Endodermal cell (in vitro differentiated cells): ENCODE measurements around the gene GMPR2. TPM values are rescaled to one million over a fixed set of nuclear protein-coding genes. Genes with fewer than 3 reads are reported as not detected.

Experiments
- DNase-seq: peaks from one replicate; pipeline ENCODE4 v3.0.0-alpha.2; 2017
- H3K27ac ChIP-seq: 2 replicates; pipeline ENCODE4 v1.5.1; 2013; ENCODE audit warnings: mild to moderate bottlenecking, low read depth, low read length, moderate library complexity
- H3K27me3 ChIP-seq: 2 replicates; pipeline ENCODE4 v1.6.1; 2013; ENCODE audit warnings: mild to moderate bottlenecking, low read length, moderate library complexity; ENCODE audit not compliant: insufficient read depth, control insufficient read depth, poor library complexity, severe bottlenecking
- H3K36me3 ChIP-seq: 2 replicates; pipeline ENCODE4 v1.7.0; 2013; ENCODE audit warnings: mild to moderate bottlenecking, low read length, moderate library complexity; ENCODE audit not compliant: control insufficient read depth, insufficient read depth
- H3K4me1 ChIP-seq: one replicate; pipeline ENCODE4 v1.7.0; 2013; ENCODE audit warnings: low read length; ENCODE audit not compliant: control insufficient read depth, insufficient read depth
- H3K4me3 ChIP-seq: 2 replicates; pipeline ENCODE4 v1.5.1; 2013; ENCODE audit warnings: mild to moderate bottlenecking, low read length, moderate library complexity
- H3K9ac ChIP-seq: 2 replicates; pipeline ENCODE4 v1.6.1; 2013; ENCODE audit warnings: mild to moderate bottlenecking, low read length, moderate library complexity; ENCODE audit not compliant: poor library complexity, severe bottlenecking; ENCODE audit errors: extremely low read depth
- H3K9me3 ChIP-seq: 2 replicates; pipeline ENCODE4 v1.6.1; 2013; ENCODE audit warnings: mild to moderate bottlenecking, low read length, moderate library complexity; ENCODE audit not compliant: control insufficient read depth
- H3K27ac Mint-ChIP-seq: 2 replicates; pipeline ENCODE4 v1.8.0; 2020; ENCODE audit warnings: mixed read lengths
- H3K27me3 Mint-ChIP-seq: 2 replicates; pipeline ENCODE4 v1.8.0; 2021; ENCODE audit warnings: mild to moderate bottlenecking, mixed read lengths; ENCODE audit not compliant: insufficient read depth
- H3K36me3 Mint-ChIP-seq: 2 replicates; pipeline ENCODE4 v1.8.0; 2020; ENCODE audit warnings: low read depth, mixed read lengths
- H3K4me1 Mint-ChIP-seq: 2 replicates; pipeline ENCODE4 v1.8.0; 2020; ENCODE audit warnings: mixed read lengths
- H3K4me3 Mint-ChIP-seq: 2 replicates; pipeline ENCODE4 v1.8.0; 2020; ENCODE audit warnings: mild to moderate bottlenecking, moderate library complexity, mixed read lengths
- H3K9me3 Mint-ChIP-seq: 2 replicates; pipeline ENCODE4 v1.8.0; 2020; ENCODE audit warnings: mild to moderate bottlenecking, mixed read lengths
- CTCF ChIP-seq: fragments of 200-600 bp; sonication (generic); conservative IDR thresholded peaks from 2 replicates; pipeline ENCODE4 v1.5.0; 2021; ENCODE audit warnings: antibody characterized with exemption, mild to moderate bottlenecking
- WGBS, 2 experiments: methylation state at CpG; one replicate each; pipeline versions ENCODE4 v1.1.5 to v1.1.7; 2013; ENCODE audit warnings: missing lambda C conversion rate in 2 of 2, mixed read lengths in 1 of 2; ENCODE audit not compliant: insufficient coverage in 1 of 2, insufficient read length in 1 of 2; 5-methylcytosine and 5-hydroxymethylcytosine counted together
- total RNA-seq, 2 donors: library from RNA; stranded (reverse); fragmentation: NEBNext Ultra II Directional in 1 of 2; extraction: Animal tissue kit (Norgen Biotek cat#: 25700) in 1 of 2; gene quantifications; 2 replicates in 1 of 2; 3 replicates in 1 of 2; pipeline ENCODE4 v1.2.1, GENCODE V29; 2021

The GMPR2 gene
- total RNA-seq, 2 donors from 2014 or later: 56.1 to 63.1 TPM

- 0% methylated on average over 2 to 30 of the region's 30 CpGs for WGBS, 2 experiments
- DNase-seq: peak; percentile 94
These were observed 546 bp upstream of the GMPR2 start, which contains the start of gene NEDD8 for GRCh38 chr14:24232121-24232644. Gene NEDD8, minus strand, starts transcription at chr14:24232367. Its CDS starts 100 bp downstream, at chr14:24232267.

GRCh38 chr14:24233538-24233866 is 773 bp downstream of the GMPR2 start:
- no peaks in the 10 kb centered on the region for H3K9me3 Mint-ChIP-seq
- no peaks in the 10 kb centered on the region for H3K27me3 Mint-ChIP-seq
- peaks cover 34% of the 10 kb centered on the region for H3K36me3 Mint-ChIP-seq
- Histone ChIP-seq H3K9ac (no peak overlapping the region), H3K4me3 (peak overlapping the region; percentile 96), H3K9me3 (no peaks in the 10 kb centered on the region), H3K4me1 (peaks cover 8% of the 10 kb centered on the region), H3K36me3 (peaks cover 39% of the 10 kb centered on the region), H3K27me3 (no peaks in the 10 kb centered on the region), H3K27ac (no peak overlapping the region)
- no peak for TF ChIP-seq CTCF
- no peak overlapping the region for H3K27ac Mint-ChIP-seq
- H3K4me3 Mint-ChIP-seq: peak overlapping the region; percentile 91
- peak; percentile 42 for DNase-seq
- peaks cover 17% of the 10 kb centered on the region for H3K4me1 Mint-ChIP-seq
- WGBS, 2 experiments: 93 to 100% methylated on average over 1 to 2 of the region's 2 CpGs

More at GRCh38 chr14:24232121-24232644, 546 bp upstream of the GMPR2 start, which contains the start of gene NEDD8:
- Mint-ChIP-seq H3K27me3 (no peaks in the 10 kb centered on the region), H3K36me3 (peaks cover 30% of the 10 kb centered on the region), H3K9me3 (no peaks in the 10 kb centered on the region), H3K4me3 (peak within 1 kb of the TSS; percentile 91), H3K27ac (peak within 1 kb of the TSS; percentile 93), H3K4me1 (peaks cover 17% of the 10 kb centered on the region)
- peaks cover 33% of the 10 kb centered on the region for H3K36me3 ChIP-seq
- peak within 1 kb of the TSS; percentile 75 for H3K27ac ChIP-seq
- no peaks in the 10 kb centered on the region for H3K9me3 ChIP-seq
- no peak for TF ChIP-seq CTCF
- peak within 1 kb of the TSS; percentile 96 for H3K4me3 ChIP-seq
- H3K4me1 ChIP-seq: peaks cover 8% of the 10 kb centered on the region
- no peaks in the 10 kb centered on the region for H3K27me3 ChIP-seq
- peak within 1 kb of the TSS; percentile 62 for H3K9ac ChIP-seq

- peaks cover 17% of the 10 kb centered on the region for H3K4me1 Mint-ChIP-seq
These were observed 1.6 kb downstream of the GMPR2 start for GRCh38 chr14:24234095-24235005.

More at GRCh38 chr14:24234095-24235005, 1.6 kb downstream of the GMPR2 start:
- Histone ChIP-seq H3K4me1 (peaks cover 8% of the 10 kb centered on the region), H3K27me3 (no peaks in the 10 kb centered on the region), H3K4me3 (peak overlapping the region; percentile 25), H3K9ac (no peak overlapping the region), H3K9me3 (no peaks in the 10 kb centered on the region), H3K27ac (no peak overlapping the region), H3K36me3 (peaks cover 46% of the 10 kb centered on the region)
- TF ChIP-seq CTCF: no peak
- Mint-ChIP-seq H3K4me3 (no peak overlapping the region), H3K27ac (no peak overlapping the region), H3K36me3 (peaks cover 39% of the 10 kb centered on the region), H3K27me3 (no peaks in the 10 kb centered on the region), H3K9me3 (no peaks in the 10 kb centered on the region)
- DNase-seq: peak; percentile 15
- 90 to 95% methylated on average over 3 of the region's 3 CpGs for WGBS, 2 experiments
